GM21390 (cell line): Measurements from ENCODE around the gene SDK1.
"Not testable (repeated sequence)": the region's sequence is repeated elsewhere in the genome, so short reads cannot be mapped to it uniquely, and the experiment has no call there.

ENCODE experiments used
- ATAC-seq: cut with Tn5 transposase; IDR thresholded peaks from one replicate; pipeline ENCODE4 v1.9.1; 2021; ENCODE audit not compliant: unreplicated experiment

Gene SDK1

GRCh38 chr7:4314316-4314715 is 1013.3 kb downstream of the SDK1 start:
- not testable (repeated sequence) for ATAC-seq
